Activated CD8-positive, alpha-beta memory T cell treated with anti-CD3 and anti-CD28 coated beads for 4 hours (primary cell): ENCODE data around the gene PIP4K2B.

ENCODE experiments used
- DNase-seq, 2 donors: peaks; one replicate each; pipeline ENCODE4 v3.0.0-alpha.2; 2020; ENCODE audit warnings: low read depth in 2 of 2

The PIP4K2B gene

DNA sequence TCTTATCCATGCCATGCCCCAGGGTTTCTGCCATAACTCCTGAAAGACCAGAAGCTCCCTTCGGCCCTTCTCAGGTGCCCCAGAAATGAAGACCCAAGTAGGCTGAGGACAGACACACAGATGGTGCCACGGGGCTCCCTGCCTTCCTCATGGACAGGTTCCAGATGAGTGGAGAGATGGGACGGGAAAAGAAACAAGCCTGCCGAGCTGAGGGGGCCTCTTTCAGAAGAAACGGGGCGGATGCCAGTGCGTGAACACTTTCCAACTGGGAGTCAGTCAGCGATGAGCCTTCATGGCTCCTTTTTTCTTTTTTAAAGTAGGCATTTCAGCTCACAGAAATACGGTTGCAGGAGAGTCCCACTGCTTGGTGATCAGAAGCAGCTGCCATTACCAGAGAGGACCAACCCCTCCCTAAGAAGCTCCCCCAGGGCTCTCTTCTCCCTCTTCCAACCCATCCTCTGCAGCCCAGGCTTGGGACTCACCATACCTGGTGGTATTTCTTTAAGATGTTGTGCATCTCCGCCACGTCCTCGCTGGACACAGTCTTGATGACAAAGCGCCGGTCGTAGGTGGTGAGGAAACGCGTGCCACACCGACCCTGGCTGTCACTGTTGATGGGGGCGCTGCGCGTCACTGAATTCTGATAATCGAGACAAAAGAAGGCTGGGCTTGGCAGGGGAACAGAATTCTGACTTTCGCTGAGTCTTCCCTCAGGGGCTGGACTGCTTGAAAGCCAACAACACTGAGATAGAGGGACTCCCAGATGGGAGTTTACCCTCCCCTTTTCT is 19.2 kb downstream of the PIP4K2B start:
- no peak for DNase-seq

DNA sequence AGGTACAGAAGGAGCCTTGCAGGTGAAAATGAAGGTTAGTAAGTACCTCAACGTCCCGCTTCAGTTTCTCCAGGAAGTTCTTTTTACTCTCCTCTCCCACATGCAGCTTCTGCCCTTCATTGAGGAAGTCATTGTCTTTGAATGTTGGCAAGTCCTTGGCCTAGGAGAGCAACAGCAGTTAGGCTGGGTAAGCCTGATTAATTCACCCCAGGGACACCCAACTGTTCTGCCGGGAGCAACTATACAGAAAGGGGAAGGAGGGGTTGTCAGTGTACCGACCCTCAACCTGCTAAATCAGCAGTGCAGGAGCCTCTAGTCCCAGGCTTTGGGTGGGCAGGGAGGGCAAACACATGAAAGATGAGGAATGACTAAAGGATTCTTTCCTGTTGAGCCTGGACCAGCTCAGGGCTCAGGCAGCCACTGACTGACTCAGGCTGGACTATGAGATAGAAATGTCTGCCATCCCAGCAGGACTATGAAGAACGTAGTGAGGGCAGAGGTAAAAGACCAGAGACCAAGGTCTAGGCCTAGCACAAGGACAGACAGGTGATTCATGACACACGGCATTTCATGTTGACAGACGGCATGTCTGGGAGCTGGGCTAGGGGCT is 21.6 kb downstream of the PIP4K2B start:
- DNase-seq, result no peak

GRCh38 chr17:38773258-38773657 is 26.1 kb downstream of the PIP4K2B start:
- no peak for DNase-seq

DNA sequence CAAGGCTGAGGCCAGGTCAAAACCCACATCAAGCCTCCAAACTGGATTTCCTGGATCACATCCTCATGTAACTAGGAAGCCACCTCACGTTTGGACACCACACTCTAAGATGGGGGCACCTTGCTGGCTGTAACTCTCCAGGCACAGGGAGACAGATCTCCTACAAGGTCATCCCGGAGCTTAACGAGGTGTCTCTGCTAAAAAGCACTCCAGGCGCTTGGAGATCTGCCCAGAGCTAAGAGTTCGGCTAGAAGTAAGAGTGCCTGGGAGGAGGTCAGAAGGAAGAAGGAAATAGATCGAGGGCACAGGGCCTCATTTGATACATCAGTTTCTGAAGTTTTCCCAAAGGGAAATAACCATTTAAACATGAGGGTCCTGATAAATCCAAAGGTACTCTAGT is 30.9 kb downstream of the PIP4K2B start:
- no peak for DNase-seq

- DNase-seq, result no peak
Observed at GRCh38 chr17:38766341-38766740, 33.0 kb downstream of the PIP4K2B start.

- no peak for DNase-seq
Observed at GRCh38 chr17:38762231-38762630, 37.1 kb downstream of the PIP4K2B start.

GRCh38 chr17:38761612-38762011 is 37.7 kb downstream of the PIP4K2B start:
- no peak for DNase-seq

DNA sequence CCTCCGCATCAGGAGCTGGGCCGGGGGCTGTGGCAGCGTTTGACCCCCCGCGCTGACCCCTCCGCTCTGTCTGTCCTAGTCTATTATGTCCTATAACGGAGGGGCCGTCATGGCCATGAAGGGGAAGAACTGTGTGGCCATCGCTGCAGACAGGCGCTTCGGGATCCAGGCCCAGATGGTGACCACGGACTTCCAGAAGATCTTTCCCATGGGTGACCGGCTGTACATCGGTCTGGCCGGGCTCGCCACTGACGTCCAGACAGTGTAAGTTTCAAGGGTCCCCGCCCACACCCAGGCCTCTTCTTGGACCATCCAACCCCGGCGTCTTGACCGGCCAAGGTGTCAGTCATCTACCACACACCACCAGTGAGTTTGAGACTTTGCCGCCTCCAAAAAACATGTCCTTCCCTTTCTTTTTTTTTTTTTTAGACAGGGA is 46.3 kb downstream of the PIP4K2B start:
- no peak for DNase-seq

- DNase-seq, result peak; percentile 91 to 96
Observed at GRCh38 chr17:38752308-38753070, 46.9 kb downstream of the PIP4K2B start, which contains the start of gene PSMB3. Gene PSMB3 (plus strand): TSS chr17:38752741. CDS start chr17:38752827, 86 bp downstream.

DNA sequence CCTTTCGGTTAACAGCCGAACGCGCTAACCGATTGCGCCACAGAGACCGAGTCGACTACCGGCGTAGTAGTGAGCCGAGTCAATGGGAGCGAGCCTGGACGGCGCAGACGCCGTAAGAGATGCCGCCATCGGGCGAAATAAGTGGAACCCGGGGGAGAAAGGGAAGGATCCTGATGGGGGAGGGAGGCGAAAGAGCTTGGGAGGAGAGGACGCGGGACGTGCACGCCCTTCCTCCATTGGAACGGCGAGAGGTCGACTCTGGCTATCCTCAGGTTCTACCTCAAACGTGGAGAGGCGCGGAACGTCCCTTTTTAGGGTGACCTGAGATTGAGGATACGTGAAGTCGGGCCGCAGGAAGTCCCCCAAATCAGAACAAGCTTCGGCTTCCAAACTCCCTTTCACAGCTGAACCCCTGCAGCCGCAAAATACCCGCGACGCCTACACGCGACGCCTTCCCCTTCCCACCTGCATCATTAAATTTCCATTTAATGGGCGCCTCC is 47.5 kb downstream of the PIP4K2B start:
- peak; percentile 56 to 62 for DNase-seq

DNA sequence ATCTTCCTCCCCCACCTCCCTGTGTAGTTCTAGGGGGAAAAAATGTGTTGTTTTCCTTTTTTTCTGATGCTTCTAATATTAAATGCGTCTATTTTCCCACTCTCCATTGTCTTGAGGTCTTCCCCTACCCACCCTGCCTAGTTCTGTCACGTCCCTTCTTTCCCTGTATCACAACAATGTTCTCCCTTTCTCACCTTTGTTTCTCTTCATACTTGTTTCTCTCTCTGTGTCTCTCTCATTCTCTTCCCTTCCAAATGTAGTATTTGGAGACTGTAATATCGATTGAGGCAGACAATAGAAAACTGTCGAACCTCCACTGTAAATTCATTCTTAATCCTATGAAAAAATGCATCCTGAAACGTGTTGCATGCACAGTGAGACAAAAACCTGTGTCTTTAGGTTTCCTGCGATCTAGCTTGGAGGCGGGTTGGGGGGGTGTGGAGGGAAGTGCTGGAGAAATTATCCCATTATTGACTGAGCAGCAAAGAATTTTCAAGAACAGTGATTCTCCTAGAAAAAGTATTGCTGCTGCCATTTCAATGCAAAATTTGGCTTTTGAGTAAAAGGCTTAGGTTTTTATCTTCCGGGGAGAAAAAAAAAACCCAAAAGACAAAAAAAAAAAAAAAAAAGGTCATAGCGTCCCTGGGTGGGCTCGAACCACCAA is 48.1 kb downstream of the PIP4K2B start:
- no peak for DNase-seq

DNA sequence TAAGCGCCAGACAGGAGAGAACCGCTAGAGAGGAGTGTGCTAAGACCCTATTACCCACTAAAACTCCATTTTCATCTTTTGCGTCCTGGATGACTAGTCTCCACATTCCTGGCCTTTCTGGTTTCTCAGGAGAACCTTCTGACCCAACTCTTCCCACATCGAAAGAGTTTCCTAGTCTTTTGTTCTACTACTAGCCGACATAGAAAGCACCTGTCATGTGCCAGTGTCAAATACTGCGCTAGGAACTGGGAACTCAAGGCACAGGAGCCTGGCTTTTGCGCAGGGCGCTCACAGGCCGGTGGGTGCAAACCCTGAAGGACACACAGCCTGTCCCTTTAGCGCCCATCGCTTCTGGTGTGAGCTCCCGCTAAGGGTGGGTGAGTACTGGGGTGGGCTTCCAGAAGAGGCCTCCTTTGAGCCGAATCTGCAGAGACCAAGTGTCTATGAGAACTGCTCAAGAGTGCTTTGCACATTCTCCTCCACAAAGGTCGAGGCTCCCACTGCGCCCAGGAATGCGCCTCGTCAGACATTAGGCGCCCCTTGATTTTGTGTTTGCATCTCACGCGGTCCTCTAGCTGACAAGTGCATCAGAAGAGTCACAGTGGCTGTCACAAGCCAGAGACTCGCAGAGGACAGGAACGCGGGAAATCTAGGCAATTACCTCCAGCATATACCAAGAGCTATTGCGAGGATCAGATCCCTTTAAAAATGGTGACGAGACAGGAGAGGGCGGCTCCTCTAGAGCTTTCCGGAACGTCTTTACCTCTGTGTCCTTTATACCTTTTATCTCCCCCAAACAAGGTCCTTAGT is 48.8 kb downstream of the PIP4K2B start:
- no peak for DNase-seq

DNA sequence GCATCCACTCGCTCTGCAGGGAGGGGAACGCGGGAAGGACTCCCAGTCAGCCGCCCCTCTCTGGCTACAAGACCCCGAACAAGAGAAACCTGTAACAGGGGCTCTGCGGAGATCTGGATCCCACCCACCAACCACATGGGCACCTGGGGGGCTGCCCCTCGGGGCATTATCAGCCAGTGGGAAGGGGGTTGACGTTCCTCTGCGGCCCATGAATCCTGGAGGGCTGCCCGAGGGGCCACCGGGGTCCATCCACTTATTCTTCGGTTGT is 49.4 kb downstream of the PIP4K2B start:
- DNase-seq, result no peak

- no peak for DNase-seq
Observed at GRCh38 chr17:38749223-38750043, 49.9 kb downstream of the PIP4K2B start.

GRCh38 chr17:38748892-38749222 is 50.5 kb downstream of the PIP4K2B start:
- DNase-seq, result no peak

- DNase-seq, result no peak
Observed at GRCh38 chr17:38748149-38748891, 51.0 kb downstream of the PIP4K2B start, which contains the start of gene PCGF2. Gene PCGF2 (minus strand): TSS chr17:38748336. CDS start chr17:38740402, 7,934 bp downstream.

DNA sequence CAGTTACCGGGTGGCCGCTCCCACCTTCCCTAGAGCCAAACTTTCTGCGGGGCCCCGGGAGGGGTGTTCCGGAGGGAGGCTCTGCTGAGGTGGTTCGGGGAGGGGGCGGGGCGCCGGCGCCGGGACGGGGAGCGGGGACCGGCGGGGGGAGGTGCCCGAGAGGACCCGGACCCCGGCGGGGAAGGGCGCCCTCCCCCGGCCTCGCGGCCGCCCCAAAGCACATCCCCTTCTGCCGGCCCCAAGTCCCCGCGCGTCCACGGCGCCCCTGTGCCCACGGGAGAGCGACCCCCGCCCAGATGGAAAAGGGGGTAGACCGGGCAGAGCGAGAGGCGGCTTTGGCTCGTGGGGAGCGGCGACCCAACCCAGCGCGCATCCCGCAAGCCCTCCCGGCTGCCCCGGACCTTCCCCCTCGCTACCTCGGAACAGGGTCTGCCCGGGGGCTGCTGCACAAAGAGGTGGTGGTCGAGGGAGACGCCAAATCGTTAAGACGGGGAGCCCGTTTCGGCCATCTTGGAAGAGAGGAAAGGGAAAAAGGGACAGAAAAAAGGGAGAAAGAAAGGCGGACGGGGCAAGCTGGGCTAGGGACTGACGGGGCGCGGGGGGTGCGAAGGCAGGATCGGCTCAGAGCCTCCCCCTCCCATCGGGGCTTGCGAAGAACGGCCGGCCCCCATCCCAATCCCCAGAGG is 51.8 kb downstream of the PIP4K2B start:
- DNase-seq, result no peak

- DNase-seq, result no peak
Observed at GRCh38 chr17:38746849-38747462, 52.4 kb downstream of the PIP4K2B start.
